Gastrocnemius medialis (tissue), 4 donors: ENCODE results near the gene ZNF668. TPM values are rescaled to one million over a fixed set of nuclear protein-coding genes. Genes with fewer than 3 reads are reported as not detected.
"Not testable (repeated sequence)": the region's sequence is repeated elsewhere in the genome, so short reads cannot be mapped to it uniquely, and the experiment has no call there.

ENCODE experiments used
- ATAC-seq, 2 donors: fragments of 150-250 bp; one replicate each; pipeline ENCODE4 v1.9.1; 2016
- DNase-seq, 2 donors: peaks; one replicate each; pipeline ENCODE4 v3.0.0-alpha.2; 2019
- H3K27ac ChIP-seq, 4 donors: fragments of 200-600 bp; sonication (generic); 1 replicate in 1 of 4; 2 replicates in 3 of 4; pipeline ENCODE4 v1.5.1; 2016 to 2018; ENCODE audit warnings: mild to moderate bottlenecking in 2 of 4, moderate library complexity in 1 of 4
- H3K27me3 ChIP-seq, 3 donors: fragments of 200-600 bp; sonication (generic) in 2 of 3; 1 replicate in 1 of 3; 2 replicates in 2 of 3; pipeline versions ENCODE4 v1.5.1 to v1.6.0; 2016 to 2019; ENCODE audit warnings: mild to moderate bottlenecking in 1 of 3, moderate library complexity in 1 of 3
- H3K36me3 ChIP-seq, 2 donors: fragments of 200-600 bp; sonication (generic) in 1 of 2; one replicate each; pipeline ENCODE4 v1.5.1; 2017 to 2018
- H3K4me1 ChIP-seq, 2 donors: fragments of 200-600 bp; sonication (generic) in 1 of 2; one replicate each; pipeline ENCODE4 v1.5.1; 2016 to 2017; ENCODE audit warnings: mild to moderate bottlenecking in 2 of 2
- H3K4me3 ChIP-seq, 4 donors: fragments of 200-600 bp; sonication (generic) in 3 of 4; 1 replicate in 1 of 4; 2 replicates in 3 of 4; pipeline ENCODE4 v1.5.1; 2016 to 2019; ENCODE audit warnings: mild to moderate bottlenecking in 2 of 4
- H3K9me3 ChIP-seq, 3 donors: fragments of 200-600 bp; sonication (generic) in 2 of 3; 1 replicate in 1 of 3; 2 replicates in 2 of 3; pipeline ENCODE4 v1.5.1; 2016 to 2019
- CTCF ChIP-seq, 5 experiments: fragments of 450-650 bp in 3 of 5; fragments of 200-600 bp in 2 of 5; sonication (generic) in 2 of 5; IDR thresholded peaks in 4 of 5; conservative IDR thresholded peaks in 1 of 5; 1 replicate in 4 of 5; 2 replicates in 1 of 5; pipeline ENCODE4 v1.5.1; 2016 to 2019; ENCODE audit warnings: antibody characterized with exemption in 5 of 5, mild to moderate bottlenecking in 3 of 5, moderate library complexity in 3 of 5
- POLR2A ChIP-seq, 2 donors: fragments of 450-650 bp; IDR thresholded peaks; one replicate each; pipeline ENCODE4 v1.6.1; 2017; ENCODE audit warnings: antibody characterized with exemption in 2 of 2, mild to moderate bottlenecking in 2 of 2, moderate library complexity in 2 of 2
- in situ Hi-C, 4 donors: fragments of 200-750 bp; cut with MboI; loops; one replicate each; pipeline versions ENCODE4 v1.15.0 to v1.8.0; 2017; ENCODE audit warnings: low sequenced_read_pairs in 4 of 4
- intact Hi-C: fragments of 100-400 bp; cut with DNase I; formaldehyde crosslinking; loops from one replicate; pipeline ENCODE4 v1.15.1; 2023; ENCODE audit warnings: low total_unique reads
- total RNA-seq, 4 donors: library from RNA; depleted of rRNA; stranded (reverse); fragments of >200 nt; gene quantifications; one replicate each; pipeline versions ENCODE4 v1.1.0 to v1.2.3, GENCODE V29; 2016

Gene ZNF668
- total RNA-seq, 4 donors from 2014 or later, result 6.6 to 16.0 (median 11.0) TPM

GRCh38 chr16:31020536-31020935 lies 53.5 kb downstream of the ZNF668 start:
- ATAC-seq, result no peak
- H3K4me1 ChIP-seq, result peaks cover 5 to 12% of the 10 kb centered on the region in 2 donors
- no peak overlapping the region for H3K27ac ChIP-seq
- H3K27me3 ChIP-seq, result no peaks in the 10 kb centered on the region
- TF ChIP-seq CTCF (IDR thresholded peaks at IDR 0.05 in 4 of 5, conservative IDR thresholded peaks at IDR 0.05 in 1 of 5) (no peak), POLR2A (IDR thresholded peaks at IDR 0.05) (no peak)
- intact Hi-C loops (no loop called here), in situ Hi-C loops (loop anchor here in 2 of 4 donors (25.0 kb wide), 2 partner anchors 142 to 842 kb away; partner anchors contain the start of genes PRSS36 (in 1 of the 2) and ZNF267 (in 1 of the 2))
- H3K36me3 ChIP-seq, result no peaks in the 10 kb centered on the region
- no peak overlapping the region for H3K4me3 ChIP-seq
- DNase-seq, result no peak
- no peaks in the 10 kb centered on the region for H3K9me3 ChIP-seq

- H3K27me3 ChIP-seq, result peaks cover 3 to 18% (median 8%) of the 10 kb centered on the region in 3 donors
- H3K4me3 ChIP-seq, H3K27ac ChIP-seq, DNase-seq, H3K36me3 ChIP-seq, intact Hi-C loops, ATAC-seq, H3K9me3 ChIP-seq, H3K4me1 ChIP-seq: not testable (repeated sequence)
- in situ Hi-C loops, result loop anchor here in 2 of 4 donors (25.0 kb wide), 2 partner anchors 145 to 845 kb away; partner anchors contain the start of genes PRSS36 (in 1 of the 2) and ZNF267 (in 1 of the 2)
Observed at GRCh38 chr16:31017756-31018155, 56.3 kb downstream of the ZNF668 start.

GRCh38 chr16:31016018-31016417 lies 58.0 kb downstream of the ZNF668 start:
- peaks cover 17 to 34% (median 25%) of the 10 kb centered on the region in 3 donors for H3K27me3 ChIP-seq
- no peak for TF ChIP-seq POLR2A (IDR thresholded peaks at IDR 0.05)
- no peak for TF ChIP-seq CTCF (IDR thresholded peaks at IDR 0.05 in 4 of 5, conservative IDR thresholded peaks at IDR 0.05 in 1 of 5)
- in situ Hi-C loops, result loop anchor here in 2 of 4 donors (25.0 kb wide), 2 partner anchors 146 to 846 kb away; partner anchors contain the start of genes PRSS36 (in 1 of the 2) and ZNF267 (in 1 of the 2)
- H3K4me3 ChIP-seq, result no peak overlapping the region
- no peaks in the 10 kb centered on the region for H3K4me1 ChIP-seq
- H3K36me3 ChIP-seq, result no peaks in the 10 kb centered on the region
- no peak for DNase-seq
- ATAC-seq, result no peak
- H3K9me3 ChIP-seq, result no peaks in the 10 kb centered on the region
- no peak overlapping the region for H3K27ac ChIP-seq
- intact Hi-C loops, result no loop called here

GRCh38 chr16:31013292-31013691 lies 60.7 kb downstream of the ZNF668 start:
- H3K36me3 ChIP-seq, DNase-seq, H3K4me1 ChIP-seq, H3K27ac ChIP-seq, H3K4me3 ChIP-seq, ATAC-seq, intact Hi-C loops, H3K9me3 ChIP-seq: not testable (repeated sequence)
- in situ Hi-C loops, result loop anchor here in 2 of 4 donors (25.0 kb wide), 2 partner anchors 149 to 849 kb away; partner anchors contain the start of genes PRSS36 (in 1 of the 2) and ZNF267 (in 1 of the 2)
- H3K27me3 ChIP-seq, result peaks cover 34 to 50% (median 49%) of the 10 kb centered on the region in 3 donors

GRCh38 chr16:31011815-31012214 lies 62.2 kb downstream of the ZNF668 start:
- H3K27ac ChIP-seq, H3K9me3 ChIP-seq, H3K36me3 ChIP-seq, H3K4me3 ChIP-seq, H3K4me1 ChIP-seq, intact Hi-C loops, DNase-seq, ATAC-seq: not testable (repeated sequence)
- peaks cover 40 to 55% (median 50%) of the 10 kb centered on the region in 3 donors for H3K27me3 ChIP-seq
- in situ Hi-C loops, result loop anchor here in 2 of 4 donors (25.0 kb wide), 2 partner anchors 150 to 850 kb away; partner anchors contain the start of genes PRSS36 (in 1 of the 2) and ZNF267 (in 1 of the 2)

Other genes starting within 250 kb of the ZNF668 start
- gene BCL7C, start 180.2 kb downstream of the ZNF668 start, total RNA-seq, result 10 to 100 TPM; 16.4 to 24.5 (median 22.3) TPM
- gene CTF1, start 177.6 kb downstream of the ZNF668 start, total RNA-seq, result 1 to 10 TPM; 2.3 to 5.6 (median 3.2) TPM
- gene FBXL19, start 150.7 kb downstream of the ZNF668 start, total RNA-seq, result 1 to 10 TPM; 3.4 to 7.9 (median 4.8) TPM
- gene ORAI3, start 125.2 kb downstream of the ZNF668 start, total RNA-seq, result 10 to 100 TPM; 10.3 to 15.6 (median 12.5) TPM
- gene SETD1A, start 116.5 kb downstream of the ZNF668 start, total RNA-seq, result 10 to 100 TPM in 2 of 4 donors, 1 to 10 TPM in 2; 3.8 to 15.4 (median 9.8) TPM
- 1 to 10 TPM; 1.5 to 6.8 (median 5.4) TPM for gene HSD3B7, start 89.0 kb downstream of the ZNF668 start, total RNA-seq
- gene STX1B, start 63.6 kb downstream of the ZNF668 start, total RNA-seq, result under 1 TPM in 2 of 4 donors, not detected in 2; 0.13 to 0.36 TPM
- 10 to 100 TPM; 14.9 to 24.3 (median 21.4) TPM for gene STX4, start 40.7 kb downstream of the ZNF668 start, total RNA-seq
- 10 to 100 TPM; 11.7 to 33.2 (median 21.5) TPM for gene ZNF646, start 182 bp upstream of the ZNF668 start, total RNA-seq
- gene PRSS53, start 14.7 kb upstream of the ZNF668 start, total RNA-seq, result under 1 TPM; 0.07 to 0.75 (median 0.21) TPM
- gene VKORC1, start 20.6 kb upstream of the ZNF668 start, total RNA-seq, result 10 to 100 TPM; 20.1 to 35.9 (median 32.9) TPM
- 10 to 100 TPM; 24.7 to 68.9 (median 50.9) TPM for gene BCKDK, start 34.1 kb upstream of the ZNF668 start, total RNA-seq
- gene KAT8, start 43.4 kb upstream of the ZNF668 start, total RNA-seq, result 100 to 1,000 TPM in 1 of 4 donors, 10 to 100 TPM in 3; 44.3 to 102 (median 54.3) TPM
- 1 to 10 TPM in 1 of 4 donors, under 1 TPM in 1, not detected in 2; 0.24 to 1.2 TPM for gene PRSS8, start 61.5 kb upstream of the ZNF668 start, total RNA-seq
- 1 to 10 TPM in 3 of 4 donors, not detected in 1; 1.0 to 8.1 (median 3.7) TPM for gene PRSS36, start 75.8 kb upstream of the ZNF668 start, total RNA-seq
- 10 to 100 TPM; 20.6 to 45.9 (median 35.1) TPM for gene FUS, start 105.9 kb upstream of the ZNF668 start, total RNA-seq
- gene PYCARD, start 128.5 kb upstream of the ZNF668 start, total RNA-seq, result 10 to 100 TPM in 1 of 4 donors, 1 to 10 TPM in 3; 1.3 to 16.4 (median 3.7) TPM
- 100 to 1,000 TPM in 2 of 4 donors, 10 to 100 TPM in 2; 76.7 to 101 (median 97.4) TPM for gene TRIM72, start 139.9 kb upstream of the ZNF668 start, total RNA-seq
- gene PYDC1, start 142.9 kb upstream of the ZNF668 start, total RNA-seq, result not detected
- 1 to 10 TPM in 3 of 4 donors, under 1 TPM in 1; 0.68 to 3.9 (median 3.0) TPM for gene ITGAM, start 185.7 kb upstream of the ZNF668 start, total RNA-seq